Measurements from ENCODE around the gene ACTL7B. TPM values are rescaled to one million over a fixed set of nuclear protein-coding genes. Genes with fewer than 3 reads are reported as not detected.

The ACTL7B gene
- total and polyA plus RNA-seq, 2 of the 8 experiments (the other 6 are each of a cell fraction or from before 2014, with no cell fraction given): not detected

- Histone ChIP-seq H4K8ac (ENCODE audit: extremely low read depth, insufficient read depth, low read length) (no peak overlapping the region), H3K79me2 (ENCODE audit: control insufficient read depth in 1 of 2, insufficient read depth in 2 of 2, low read length in 2 of 2) (no peaks in the 10 kb centered on the region), H2BK5ac (ENCODE audit: low read depth, low read length) (no peak overlapping the region), H4K91ac (replicated peaks; ENCODE audit: insufficient read length, low read length) (no peak overlapping the region), H2AK5ac (ENCODE audit: low read depth, low read length) (no peak overlapping the region), H3K36me3 (ENCODE audit: control insufficient read depth in 2 of 4, insufficient read depth in 4 of 4, low read length in 3 of 4) (no peaks in the 10 kb centered on the region), H3K14ac (ENCODE audit: insufficient read length) (no peak overlapping the region), H3K79me1 (ENCODE audit: low read depth, low read length) (no peaks in the 10 kb centered on the region), H3K18ac (ENCODE audit: extremely low read depth, low read length) (no peak overlapping the region), H4K20me1 (replicated peaks in 1 of 2; ENCODE audit: control insufficient read depth in 1 of 2, insufficient read depth in 2 of 2, low read length in 2 of 2) (no peaks in the 10 kb centered on the region), H3K9me3 (ENCODE audit: insufficient read depth in 2 of 2, low read depth in 1 of 2, low read length in 1 of 2) (peaks cover 0 to 4% of the 10 kb centered on the region in 2 experiments; a peak in 1 of 4 replicates), H3K4me3 (ENCODE audit: extremely low read depth in 1 of 4, insufficient read depth in 2 of 4, low read depth in 3 of 4, low read length in 4 of 4) (no peak overlapping the region), H2BK120ac (replicated peaks; ENCODE audit: low read depth, low read length) (no peak overlapping the region), H4K5ac (ENCODE audit: insufficient read length, low read depth, low read length) (no peak overlapping the region), H3K23ac (ENCODE audit: insufficient read length) (no peak overlapping the region), H3K27ac (ENCODE audit: low read depth, low read length) (no peak overlapping the region), H3K23me2 (ENCODE audit: low read depth, low read length) (no peaks in the 10 kb centered on the region), H3K4me2 (ENCODE audit: insufficient read depth in 1 of 2, low read depth in 2 of 2, low read length in 2 of 2) (no peak overlapping the region), H3K9ac (replicated peaks in 1 of 4; ENCODE audit: extremely low read depth in 1 of 4, low read depth in 3 of 4, low read length in 3 of 4) (no peak overlapping the region), H3K27me3 (replicated peaks in 1 of 4; ENCODE audit: control insufficient read depth in 3 of 4, extremely low read depth in 1 of 4, insufficient read depth in 3 of 4, low read length in 3 of 4) (no peaks in the 10 kb centered on the region), H2BK20ac (ENCODE audit: low read length) (no peak overlapping the region), H3K4me1 (replicated peaks in 1 of 4; ENCODE audit: control insufficient read depth in 3 of 4, insufficient read depth in 4 of 4, low read length in 3 of 4) (peaks cover 0 to 2% (median 0%) of the 10 kb centered on the region in 4 experiments; a peak in 1 of 7 replicates), H2BK15ac (ENCODE audit: low read length) (no peak overlapping the region), H2BK12ac (ENCODE audit: low read depth, low read length) (no peak overlapping the region), H3K4ac (replicated peaks; ENCODE audit: insufficient read length, low read depth, low read length) (no peak overlapping the region), H2AFZ (ENCODE audit: low read length) (no peak overlapping the region), H3K56ac (replicated peaks; ENCODE audit: insufficient read length, low read depth, low read length) (no peak overlapping the region)
- ChIA-PET CTCF (ENCODE audit: partially characterized antibody) (interaction anchor here (0.7 to 1.7 kb wide), 6 partner anchors 14 to 59 kb away, joined by 3 to 6 read pairs (median 4); no protein-coding TSS in a partner anchor), POLR2A (ENCODE audit: partially characterized antibody) (no interaction called here)
- no peak for DNase-seq (ENCODE audit: low read depth in 1 of 2, low spot score in 2 of 2)
- 76% methylated on average over 5 of the region's 5 CpGs; no CpG with 5 or more reads in 1 of the 2 experiments for WGBS, 2 experiments (ENCODE audit: extremely low coverage in 1 of 2, insufficient coverage in 1 of 2, insufficient read length in 1 of 2, insufficient replicate concordance in 2 of 2, low coverage in 1 of 2, low lambda C conversion rate in 2 of 2, missing lambda C conversion rate in 1 of 2)
- no peak for TF ChIP-seq CEBPB (IDR thresholded peaks at IDR 0.05; ENCODE audit: low read depth, low read length)
- no peak for TF ChIP-seq RNF2 (IDR thresholded peaks at IDR 0.05; ENCODE audit: borderline replicate concordance, low read depth, low read length, missing control alignments, poor library complexity, severe bottlenecking)
- no peak for TF ChIP-seq TAF7 (optimal IDR thresholded peaks at IDR 0.05; ENCODE audit: borderline replicate concordance, low read depth, low read length)
- no peak for TF ChIP-seq KDM5A (IDR thresholded peaks at IDR 0.05; ENCODE audit: low read length)
- TF ChIP-seq NANOG (IDR thresholded peaks at IDR 0.05; ENCODE audit: insufficient read depth, low read depth, low read length, poor library complexity, severe bottlenecking): no peak
- TF ChIP-seq YY1 (IDR thresholded peaks at IDR 0.05; ENCODE audit: low read depth, low read length): no peak
- no peak for TF ChIP-seq SP4 (IDR thresholded peaks at IDR 0.05; ENCODE audit: low read length)
- TF ChIP-seq NRF1 (IDR thresholded peaks at IDR 0.05; ENCODE audit: low read depth, low read length): no peak
- FAIRE-seq: no peak
Measured at GRCh38 chr9:108836781-108837180, 19.0 kb downstream of the ACTL7B start.
